ENCODE measurements around the gene MACC1.

Gene MACC1

DNA sequence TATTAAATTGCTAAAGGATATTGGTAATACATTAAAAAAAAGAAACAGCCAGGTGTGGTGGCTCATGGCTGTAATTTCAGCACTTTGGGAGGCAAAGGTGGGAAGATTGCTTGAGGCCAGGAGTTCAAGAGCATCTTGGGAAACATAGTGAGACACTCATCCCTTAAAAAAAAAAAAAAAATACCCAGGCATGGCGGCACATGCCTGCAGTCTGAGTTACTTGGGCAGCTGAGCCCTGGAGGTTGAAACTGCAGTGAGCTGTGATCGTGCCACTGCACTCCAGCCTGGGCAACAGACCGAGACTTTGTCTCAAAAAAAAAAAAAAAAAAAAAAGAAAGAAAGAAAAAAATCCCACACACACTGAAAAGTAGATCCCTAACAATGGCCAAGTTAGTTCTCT is 59.7 kb downstream of the MACC1 start:
- H4K91ac ChIP-seq (ENCODE audit: low read depth, low read length), result no peak overlapping the region
- no peaks in the 10 kb centered on the region for H3K27me3 ChIP-seq (ENCODE audit: insufficient read depth, low read length)
- H3K79me2 ChIP-seq (ENCODE audit: control insufficient read depth, insufficient read depth, low read length, poor library complexity), result no peaks in the 10 kb centered on the region
- H3K4me3 ChIP-seq (ENCODE audit: low read depth, low read length), result no peak overlapping the region
- no peak overlapping the region for H2AK5ac ChIP-seq (ENCODE audit: low read length)
- no peak overlapping the region for H3K4ac ChIP-seq (ENCODE audit: low read depth, low read length)
- no peak overlapping the region for H2BK5ac ChIP-seq (ENCODE audit: low read depth, low read length, poor library complexity)
- no peak overlapping the region for H3K23ac ChIP-seq (ENCODE audit: low read length)
- no peaks in the 10 kb centered on the region for H3K9me3 ChIP-seq (ENCODE audit: insufficient read depth, low read depth, low read length)
- no peak for DNase-seq
- H3K27ac ChIP-seq (ENCODE audit: low read depth, low read length), result no peak overlapping the region
- no CpG with 5 or more reads among the region's 3 CpGs for WGBS (ENCODE audit: extremely low coverage, insufficient coverage, insufficient read length)
- no peaks in the 10 kb centered on the region for H3K4me1 ChIP-seq (ENCODE audit: control insufficient read depth in 1 of 2, insufficient read depth in 2 of 2, low read length in 2 of 2)
- no peak overlapping the region for H2BK12ac ChIP-seq (ENCODE audit: low read length)
- H3K18ac ChIP-seq (ENCODE audit: low read length), result no peak overlapping the region
- H3K14ac ChIP-seq (ENCODE audit: low read length), result no peak overlapping the region
- H3K9ac ChIP-seq (ENCODE audit: low read length), result no peak overlapping the region
- H4K8ac ChIP-seq (ENCODE audit: low read depth, low read length), result no peak overlapping the region
- no peak overlapping the region for H2AFZ ChIP-seq (ENCODE audit: insufficient read depth, low read length, poor library complexity)
- no peak overlapping the region for H3K4me2 ChIP-seq (ENCODE audit: low read length)
- H4K12ac ChIP-seq (ENCODE audit: low read depth, low read length), result no peak overlapping the region
- no peaks in the 10 kb centered on the region for H3K79me1 ChIP-seq (ENCODE audit: low read length)
- no peak overlapping the region for H2BK120ac ChIP-seq (ENCODE audit: insufficient read depth, low read length, poor library complexity)
- no peaks in the 10 kb centered on the region for H3K36me3 ChIP-seq (ENCODE audit: control insufficient read depth in 1 of 2, insufficient read depth in 2 of 2, low read length in 2 of 2)

GRCh38 chr7:20153999-20154398 is 63.2 kb downstream of the MACC1 start:
- Histone ChIP-seq H3K9ac (ENCODE audit: low read length) (no peak overlapping the region), H3K36me3 (ENCODE audit: control insufficient read depth in 1 of 2, insufficient read depth in 2 of 2, low read length in 2 of 2) (no peaks in the 10 kb centered on the region), H3K79me1 (ENCODE audit: low read length) (no peaks in the 10 kb centered on the region), H4K12ac (ENCODE audit: low read depth, low read length) (no peak overlapping the region), H4K91ac (ENCODE audit: low read depth, low read length) (no peak overlapping the region), H3K18ac (ENCODE audit: low read length) (no peak overlapping the region), H2AFZ (ENCODE audit: insufficient read depth, low read length, poor library complexity) (no peak overlapping the region), H3K9me3 (ENCODE audit: insufficient read depth, low read depth, low read length) (no peaks in the 10 kb centered on the region), H3K23ac (ENCODE audit: low read length) (no peak overlapping the region), H3K14ac (ENCODE audit: low read length) (no peak overlapping the region), H2BK12ac (ENCODE audit: low read length) (no peak overlapping the region), H3K4me1 (ENCODE audit: control insufficient read depth in 1 of 2, insufficient read depth in 2 of 2, low read length in 2 of 2) (no peaks in the 10 kb centered on the region), H3K27ac (ENCODE audit: low read depth, low read length) (no peak overlapping the region), H4K8ac (ENCODE audit: low read depth, low read length) (no peak overlapping the region), H3K4me3 (ENCODE audit: low read depth, low read length) (no peak overlapping the region), H2BK120ac (ENCODE audit: insufficient read depth, low read length, poor library complexity) (no peak overlapping the region), H2AK5ac (ENCODE audit: low read length) (no peak overlapping the region), H3K4ac (ENCODE audit: low read depth, low read length) (no peak overlapping the region), H3K4me2 (ENCODE audit: low read length) (no peak overlapping the region), H2BK5ac (ENCODE audit: low read depth, low read length, poor library complexity) (no peak overlapping the region), H3K79me2 (ENCODE audit: control insufficient read depth, insufficient read depth, low read length, poor library complexity) (no peaks in the 10 kb centered on the region), H3K27me3 (ENCODE audit: insufficient read depth, low read length) (no peaks in the 10 kb centered on the region)
- no peak for DNase-seq
- no CpG with 5 or more reads among the region's 5 CpGs for WGBS (ENCODE audit: extremely low coverage, insufficient coverage, insufficient read length)

DNA sequence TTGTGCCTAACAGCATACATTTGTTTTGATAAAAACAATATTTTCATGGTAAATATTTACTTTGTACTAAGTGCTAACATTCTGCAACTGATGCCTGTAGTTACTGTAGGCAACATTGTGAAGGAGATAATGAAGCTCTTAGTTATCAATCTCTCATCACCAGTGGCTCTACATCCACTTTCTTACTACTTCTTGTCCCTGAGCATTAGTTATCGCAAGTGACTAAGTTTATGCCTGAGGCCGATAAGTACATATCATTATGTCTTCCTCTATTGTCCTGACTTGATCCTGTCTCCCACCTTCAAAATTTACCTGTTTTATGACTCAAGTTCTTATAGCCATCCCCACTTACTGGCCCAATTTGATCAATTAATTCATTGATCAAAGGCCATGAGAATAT is 63.6 kb downstream of the MACC1 start:
- H4K91ac ChIP-seq (ENCODE audit: low read depth, low read length), result no peak overlapping the region
- H3K14ac ChIP-seq (ENCODE audit: low read length), result no peak overlapping the region
- H3K4me2 ChIP-seq (ENCODE audit: low read length), result no peak overlapping the region
- no peak overlapping the region for H2BK120ac ChIP-seq (ENCODE audit: insufficient read depth, low read length, poor library complexity)
- no peak overlapping the region for H4K8ac ChIP-seq (ENCODE audit: low read depth, low read length)
- H2BK5ac ChIP-seq (ENCODE audit: low read depth, low read length, poor library complexity), result no peak overlapping the region
- no peak for DNase-seq
- WGBS (ENCODE audit: extremely low coverage, insufficient coverage, insufficient read length), result no CpG with 5 or more reads among the region's 2 CpGs
- H3K9ac ChIP-seq (ENCODE audit: low read length), result no peak overlapping the region
- no peak overlapping the region for H2BK12ac ChIP-seq (ENCODE audit: low read length)
- no peak overlapping the region for H3K27ac ChIP-seq (ENCODE audit: low read depth, low read length)
- no peaks in the 10 kb centered on the region for H3K79me2 ChIP-seq (ENCODE audit: control insufficient read depth, insufficient read depth, low read length, poor library complexity)
- H2AFZ ChIP-seq (ENCODE audit: insufficient read depth, low read length, poor library complexity), result no peak overlapping the region
- H3K23ac ChIP-seq (ENCODE audit: low read length), result no peak overlapping the region
- H4K12ac ChIP-seq (ENCODE audit: low read depth, low read length), result no peak overlapping the region
- no peak overlapping the region for H3K4ac ChIP-seq (ENCODE audit: low read depth, low read length)
- no peaks in the 10 kb centered on the region for H3K27me3 ChIP-seq (ENCODE audit: insufficient read depth, low read length)
- H3K79me1 ChIP-seq (ENCODE audit: low read length), result no peaks in the 10 kb centered on the region
- H3K9me3 ChIP-seq (ENCODE audit: insufficient read depth, low read depth, low read length), result no peaks in the 10 kb centered on the region
- no peaks in the 10 kb centered on the region for H3K4me1 ChIP-seq (ENCODE audit: control insufficient read depth in 1 of 2, insufficient read depth in 2 of 2, low read length in 2 of 2)
- H3K4me3 ChIP-seq (ENCODE audit: low read depth, low read length), result no peak overlapping the region
- no peak overlapping the region for H2AK5ac ChIP-seq (ENCODE audit: low read length)
- H3K36me3 ChIP-seq (ENCODE audit: control insufficient read depth in 1 of 2, insufficient read depth in 2 of 2, low read length in 2 of 2), result no peaks in the 10 kb centered on the region
- no peak overlapping the region for H3K18ac ChIP-seq (ENCODE audit: low read length)

DNA sequence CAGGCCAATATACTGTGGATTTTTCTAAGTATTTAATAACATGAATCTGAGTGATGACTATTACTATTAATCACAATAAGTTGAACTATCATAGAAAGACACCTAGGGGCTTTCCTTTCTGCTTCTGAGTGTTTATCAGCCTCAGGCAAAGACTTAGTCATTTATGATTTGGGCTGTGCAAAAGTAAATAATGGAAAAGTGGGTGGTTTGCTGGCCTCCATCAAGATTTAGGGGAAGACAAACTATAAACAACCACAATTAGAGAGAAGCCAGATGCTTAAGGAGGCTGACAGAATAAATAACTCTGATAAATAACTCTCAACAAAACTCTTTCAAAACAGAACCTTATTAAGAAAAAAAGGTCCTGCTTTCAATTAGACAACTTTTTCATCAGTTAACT is 64.7 kb downstream of the MACC1 start:
- H3K23ac ChIP-seq (ENCODE audit: low read length), result no peak overlapping the region

More for the DNA sequence above, 64.7 kb downstream of the MACC1 start:
- H3K9me3 ChIP-seq (ENCODE audit: insufficient read depth, low read depth, low read length), result no peaks in the 10 kb centered on the region
- no peak overlapping the region for H2AFZ ChIP-seq (ENCODE audit: insufficient read depth, low read length, poor library complexity)
- no peak overlapping the region for H4K12ac ChIP-seq (ENCODE audit: low read depth, low read length)
- no peak overlapping the region for H4K91ac ChIP-seq (ENCODE audit: low read depth, low read length)
- no peaks in the 10 kb centered on the region for H3K4me1 ChIP-seq (ENCODE audit: control insufficient read depth in 1 of 2, insufficient read depth in 2 of 2, low read length in 2 of 2)
- H2BK12ac ChIP-seq (ENCODE audit: low read length), result no peak overlapping the region
- H3K14ac ChIP-seq (ENCODE audit: low read length), result no peak overlapping the region
- no peak for DNase-seq
- no peak overlapping the region for H2BK5ac ChIP-seq (ENCODE audit: low read depth, low read length, poor library complexity)
- H3K4me2 ChIP-seq (ENCODE audit: low read length), result no peak overlapping the region
- no peak overlapping the region for H4K8ac ChIP-seq (ENCODE audit: low read depth, low read length)
- H2BK120ac ChIP-seq (ENCODE audit: insufficient read depth, low read length, poor library complexity), result no peak overlapping the region
- H2AK5ac ChIP-seq (ENCODE audit: low read length), result no peak overlapping the region
- H3K18ac ChIP-seq (ENCODE audit: low read length), result no peak overlapping the region
- H3K79me1 ChIP-seq (ENCODE audit: low read length), result no peaks in the 10 kb centered on the region
- H3K27ac ChIP-seq (ENCODE audit: low read depth, low read length), result no peak overlapping the region
- H3K4me3 ChIP-seq (ENCODE audit: low read depth, low read length), result no peak overlapping the region
- H3K36me3 ChIP-seq (ENCODE audit: control insufficient read depth in 1 of 2, insufficient read depth in 2 of 2, low read length in 2 of 2), result no peaks in the 10 kb centered on the region
- H3K79me2 ChIP-seq (ENCODE audit: control insufficient read depth, insufficient read depth, low read length, poor library complexity), result no peaks in the 10 kb centered on the region
- no peak overlapping the region for H3K4ac ChIP-seq (ENCODE audit: low read depth, low read length)
- H3K9ac ChIP-seq (ENCODE audit: low read length), result no peak overlapping the region
- no peaks in the 10 kb centered on the region for H3K27me3 ChIP-seq (ENCODE audit: insufficient read depth, low read length)
